H9 (cell line): ENCODE results near the gene HAO1. TPM values are rescaled to one million over a fixed set of nuclear protein-coding genes. Genes with fewer than 3 reads are reported as not detected.

ENCODE experiments used
- DNase-seq: peaks from one replicate; pipeline ENCODE4 v3.0.0-alpha.2; 2017
- H2AFZ ChIP-seq: one replicate; pipeline ENCODE4 v1.6.1; 2013; ENCODE audit warnings: mild to moderate bottlenecking, low read length, control low read depth, moderate library complexity
- H2AK5ac ChIP-seq: 2 replicates; pipeline ENCODE4 v1.6.1; 2013; ENCODE audit warnings: low read length, control low read depth, mixed read lengths; ENCODE audit not compliant: insufficient read length
- H2BK120ac ChIP-seq: one replicate; pipeline ENCODE4 v1.6.1; 2013; ENCODE audit warnings: low read depth, mild to moderate bottlenecking, low read length, control low read depth, inconsistent platforms; ENCODE audit not compliant: poor library complexity, severe bottlenecking
- H2BK12ac ChIP-seq: 2 replicates; pipeline ENCODE4 v1.6.1; 2013; ENCODE audit warnings: low read length, control low read depth, mixed read lengths, low read depth; ENCODE audit not compliant: insufficient read length
- H2BK15ac ChIP-seq: 2 replicates; pipeline ENCODE4 v1.6.1; 2013; ENCODE audit warnings: low read depth, low read length, control low read depth
- H2BK20ac ChIP-seq: one replicate; pipeline ENCODE4 v1.6.1; 2013; ENCODE audit warnings: low read depth, mild to moderate bottlenecking, low read length, control low read depth, inconsistent platforms; ENCODE audit not compliant: poor library complexity, severe bottlenecking
- H2BK5ac ChIP-seq: 2 replicates; pipeline ENCODE4 v1.6.1; 2013; ENCODE audit warnings: low read length, control low read depth, mixed read lengths; ENCODE audit not compliant: insufficient read length
- H3K14ac ChIP-seq: 2 replicates; pipeline ENCODE4 v1.6.1; 2013; ENCODE audit warnings: low read length, control low read depth; ENCODE audit not compliant: insufficient read depth
- H3K18ac ChIP-seq: 2 replicates; pipeline ENCODE4 v1.6.1; 2013; ENCODE audit warnings: low read depth, mild to moderate bottlenecking, mixed read lengths, low read length, control low read depth; ENCODE audit not compliant: insufficient read length
- H3K23ac ChIP-seq: 2 replicates; pipeline ENCODE4 v1.6.1; 2013; ENCODE audit warnings: low read length, control low read depth, mixed read lengths, low read depth; ENCODE audit not compliant: insufficient read length
- H3K23me2 ChIP-seq: 2 replicates; pipeline ENCODE4 v1.6.1; 2013; ENCODE audit warnings: low read depth, mild to moderate bottlenecking, mixed read lengths, low read length, control low read depth; ENCODE audit not compliant: insufficient read length, poor library complexity, severe bottlenecking
- H3K27ac ChIP-seq: 2 replicates; pipeline ENCODE4 v1.5.1; 2013; ENCODE audit warnings: low read length, control low read depth, mixed read lengths, low read depth; ENCODE audit not compliant: insufficient read length
- H3K27me3 ChIP-seq: 2 replicates; pipeline ENCODE4 v1.6.1; 2013; ENCODE audit warnings: low read length, control low read depth, inconsistent platforms; ENCODE audit not compliant: insufficient read depth
- H3K4ac ChIP-seq: 2 replicates; pipeline ENCODE4 v1.6.1; 2013; ENCODE audit warnings: low read depth, mild to moderate bottlenecking, control low read depth, inconsistent platforms, low read length, moderate library complexity
- H3K4me1 ChIP-seq: 2 replicates; pipeline ENCODE4 v1.6.1; 2013; ENCODE audit warnings: low read length, control low read depth, inconsistent platforms; ENCODE audit not compliant: insufficient read depth
- H3K4me2 ChIP-seq: 2 replicates; pipeline ENCODE4 v1.6.1; 2013; ENCODE audit warnings: low read length, control low read depth, mixed read lengths; ENCODE audit not compliant: insufficient read length, insufficient read depth
- H3K56ac ChIP-seq: 2 replicates; pipeline ENCODE4 v1.6.1; 2013; ENCODE audit warnings: low read depth, mild to moderate bottlenecking, mixed read lengths, low read length, control low read depth; ENCODE audit not compliant: insufficient read length
- H3K79me1 ChIP-seq: 2 replicates; pipeline ENCODE4 v1.6.1; 2013; ENCODE audit warnings: low read depth, mild to moderate bottlenecking, moderate library complexity, low read length, control low read depth, inconsistent platforms; ENCODE audit not compliant: insufficient read depth, poor library complexity, severe bottlenecking
- H3K79me2 ChIP-seq: 2 replicates; pipeline ENCODE4 v1.6.1; 2013; ENCODE audit warnings: low read length, control low read depth, inconsistent platforms; ENCODE audit not compliant: insufficient read depth
- H3K9ac ChIP-seq: 2 replicates; pipeline ENCODE4 v1.6.1; 2013; ENCODE audit warnings: low read length, control low read depth, mixed read lengths; ENCODE audit not compliant: insufficient read length; ENCODE audit errors: extremely low read depth
- H3K9me3 ChIP-seq: one replicate; pipeline ENCODE4 v1.6.1; 2013; ENCODE audit warnings: low read depth, low read length, inconsistent platforms; ENCODE audit not compliant: control insufficient read depth
- H3T11ph ChIP-seq: one replicate; pipeline ENCODE4 v1.6.1; 2013; ENCODE audit warnings: mild to moderate bottlenecking, low read length, control low read depth, inconsistent platforms
- H4K20me1 ChIP-seq: one replicate; pipeline ENCODE4 v1.6.1; 2013; ENCODE audit not compliant: control insufficient read depth, insufficient read length, insufficient read depth
- H4K5ac ChIP-seq: 2 replicates; pipeline ENCODE4 v1.6.1; 2013; ENCODE audit warnings: low read depth, mild to moderate bottlenecking, mixed read lengths, low read length, control low read depth; ENCODE audit not compliant: insufficient read length
- H4K8ac ChIP-seq: replicated peaks from 2 replicates; pipeline ENCODE4 v1.6.1; 2013; ENCODE audit warnings: low read length, control low read depth, mixed read lengths, low read depth; ENCODE audit not compliant: insufficient read length
- H4K91ac ChIP-seq: 2 replicates; pipeline ENCODE4 v1.6.1; 2013; ENCODE audit warnings: low read depth, mild to moderate bottlenecking, moderate library complexity, mixed read lengths, low read length, control low read depth; ENCODE audit not compliant: insufficient read length
- H3K27ac Mint-ChIP-seq, 3 experiments: 2 replicates in 2 of 3; 3 replicates in 1 of 3; pipeline ENCODE4 v1.8.0; 2020 to 2021; ENCODE audit warnings: mixed read lengths in 3 of 3, mild to moderate bottlenecking in 1 of 3, moderate library complexity in 1 of 3
- H3K27me3 Mint-ChIP-seq: 2 replicates; pipeline ENCODE4 v1.8.0; 2021; ENCODE audit warnings: low read depth, mild to moderate bottlenecking, moderate library complexity, mixed read lengths
- H3K36me3 Mint-ChIP-seq, 3 experiments: 2 replicates in 2 of 3; 3 replicates in 1 of 3; pipeline ENCODE4 v1.8.0; 2020 to 2021; ENCODE audit warnings: low read depth in 3 of 3, mixed read lengths in 3 of 3; ENCODE audit not compliant: insufficient read depth in 1 of 3
- H3K4me1 Mint-ChIP-seq, 2 experiments: 2 replicates each; pipeline ENCODE4 v1.8.0; 2020; ENCODE audit warnings: mixed read lengths in 2 of 2
- H3K4me3 Mint-ChIP-seq, 2 experiments: 2 replicates in 1 of 2; 3 replicates in 1 of 2; pipeline ENCODE4 v1.8.0; 2020 to 2021; ENCODE audit warnings: mild to moderate bottlenecking in 2 of 2, mixed read lengths in 2 of 2, moderate library complexity in 1 of 2
- H3K9me3 Mint-ChIP-seq, 2 experiments: 2 replicates in 1 of 2; 3 replicates in 1 of 2; pipeline ENCODE4 v1.8.0; 2020; ENCODE audit warnings: mild to moderate bottlenecking in 2 of 2, mixed read lengths in 2 of 2, moderate library complexity in 1 of 2
- WGBS: extraction: QIAGEN DNeasy Blood & Tissue Kit; methylation state at CpG from one replicate; pipeline ENCODE4 v1.1.7; 2013; ENCODE audit warnings: missing lambda C conversion rate, low lambda C conversion rate, mixed read lengths; ENCODE audit not compliant: insufficient read length; ENCODE audit errors: extremely low coverage; 5-methylcytosine and 5-hydroxymethylcytosine counted together
- total RNA-seq: library from RNA; stranded (reverse); gene quantifications from 2 replicates; pipeline ENCODE4 v1.2.1, GENCODE V29; 2021
- TF ChIP-seq, protein P1 (sequence below): fragments of 200-600 bp; sonication (generic); conservative IDR thresholded peaks from 3 replicates; pipeline ENCODE4 v1.8.0; 2021; ENCODE audit warnings: antibody characterized with exemption, mild to moderate bottlenecking

HAO1 gene
- total RNA-seq, 1 experiment from 2014 or later, result not detected

DNA sequence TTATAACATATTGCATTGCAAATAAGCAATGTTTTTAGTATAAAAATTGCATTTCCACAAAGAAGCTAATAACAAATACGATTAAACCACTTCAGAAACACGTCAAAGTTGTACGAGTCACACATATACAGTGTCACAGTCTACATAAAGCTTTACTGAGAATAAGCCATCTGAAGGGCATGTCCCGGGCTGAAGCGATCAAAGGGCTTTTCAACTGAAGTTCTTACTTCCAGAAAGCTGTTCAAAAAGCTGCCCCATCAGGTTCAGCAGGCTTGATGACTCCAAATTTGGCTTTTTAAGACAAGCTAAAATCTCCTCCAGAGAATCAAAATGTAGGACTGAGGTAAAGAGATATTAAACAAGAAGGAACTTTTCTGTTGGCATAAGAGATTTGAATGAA lies 37.5 kb upstream of the HAO1 start:
- Histone ChIP-seq H3K4ac (no peak overlapping the region), H3K9ac (no peak overlapping the region), H3K27ac (no peak overlapping the region), H3K23ac (no peak overlapping the region), H2BK12ac (no peak overlapping the region), H2AK5ac (no peak overlapping the region), H3K23me2 (no peaks in the 10 kb centered on the region), H3K9me3 (no peaks in the 10 kb centered on the region), H2AFZ (no peak overlapping the region), H3K18ac (no peak overlapping the region), H3K4me1 (no peaks in the 10 kb centered on the region; the same call in 1 of the 2 replicates), H3K27me3 (no peaks in the 10 kb centered on the region), H3K4me2 (no peak overlapping the region), H2BK120ac (no peak overlapping the region), H2BK20ac (no peak overlapping the region), H4K8ac (no peak overlapping the region), H4K20me1 (no peaks in the 10 kb centered on the region), H3K79me2 (no peaks in the 10 kb centered on the region; the same call in 1 of the 2 replicates), H3K79me1 (no peaks in the 10 kb centered on the region), H4K5ac (no peak overlapping the region), H3T11ph (no peak overlapping the region), H2BK5ac (no peak overlapping the region), H3K14ac (no peak overlapping the region), H3K56ac (no peak overlapping the region), H4K91ac (no peak overlapping the region), H2BK15ac (no peak overlapping the region)
- DNase-seq, result no peak
- Mint-ChIP-seq H3K27me3 (peaks cover 1% of the 10 kb centered on the region; the same call in 1 of the 2 replicates), H3K9me3 (no peaks in the 10 kb centered on the region), H3K36me3 (peaks cover 2 to 6% (median 3%) of the 10 kb centered on the region in 3 experiments; a peak in 5 of 7 replicates), H3K4me3 (no peak overlapping the region), H3K4me1 (peaks cover 8 to 9% of the 10 kb centered on the region in 2 experiments), H3K27ac (no peak overlapping the region)
- TF ChIP-seq, protein P1, sequence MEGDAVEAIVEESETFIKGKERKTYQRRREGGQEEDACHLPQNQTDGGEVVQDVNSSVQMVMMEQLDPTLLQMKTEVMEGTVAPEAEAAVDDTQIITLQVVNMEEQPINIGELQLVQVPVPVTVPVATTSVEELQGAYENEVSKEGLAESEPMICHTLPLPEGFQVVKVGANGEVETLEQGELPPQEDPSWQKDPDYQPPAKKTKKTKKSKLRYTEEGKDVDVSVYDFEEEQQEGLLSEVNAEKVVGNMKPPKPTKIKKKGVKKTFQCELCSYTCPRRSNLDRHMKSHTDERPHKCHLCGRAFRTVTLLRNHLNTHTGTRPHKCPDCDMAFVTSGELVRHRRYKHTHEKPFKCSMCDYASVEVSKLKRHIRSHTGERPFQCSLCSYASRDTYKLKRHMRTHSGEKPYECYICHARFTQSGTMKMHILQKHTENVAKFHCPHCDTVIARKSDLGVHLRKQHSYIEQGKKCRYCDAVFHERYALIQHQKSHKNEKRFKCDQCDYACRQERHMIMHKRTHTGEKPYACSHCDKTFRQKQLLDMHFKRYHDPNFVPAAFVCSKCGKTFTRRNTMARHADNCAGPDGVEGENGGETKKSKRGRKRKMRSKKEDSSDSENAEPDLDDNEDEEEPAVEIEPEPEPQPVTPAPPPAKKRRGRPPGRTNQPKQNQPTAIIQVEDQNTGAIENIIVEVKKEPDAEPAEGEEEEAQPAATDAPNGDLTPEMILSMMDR, result no peak
- no CpG with 5 or more reads among the region's 5 CpGs for WGBS
